HG03460 (cell line): Measurements from ENCODE around the gene FAM171A2.
A peak's percentile ranks its signal among the peaks of the same experiment; 100 is the strongest.

Experiments
- ATAC-seq: cut with Tn5 transposase; IDR thresholded peaks from one replicate; pipeline ENCODE4 v1.9.1; 2021; ENCODE audit not compliant: unreplicated experiment

The FAM171A2 gene

DNA sequence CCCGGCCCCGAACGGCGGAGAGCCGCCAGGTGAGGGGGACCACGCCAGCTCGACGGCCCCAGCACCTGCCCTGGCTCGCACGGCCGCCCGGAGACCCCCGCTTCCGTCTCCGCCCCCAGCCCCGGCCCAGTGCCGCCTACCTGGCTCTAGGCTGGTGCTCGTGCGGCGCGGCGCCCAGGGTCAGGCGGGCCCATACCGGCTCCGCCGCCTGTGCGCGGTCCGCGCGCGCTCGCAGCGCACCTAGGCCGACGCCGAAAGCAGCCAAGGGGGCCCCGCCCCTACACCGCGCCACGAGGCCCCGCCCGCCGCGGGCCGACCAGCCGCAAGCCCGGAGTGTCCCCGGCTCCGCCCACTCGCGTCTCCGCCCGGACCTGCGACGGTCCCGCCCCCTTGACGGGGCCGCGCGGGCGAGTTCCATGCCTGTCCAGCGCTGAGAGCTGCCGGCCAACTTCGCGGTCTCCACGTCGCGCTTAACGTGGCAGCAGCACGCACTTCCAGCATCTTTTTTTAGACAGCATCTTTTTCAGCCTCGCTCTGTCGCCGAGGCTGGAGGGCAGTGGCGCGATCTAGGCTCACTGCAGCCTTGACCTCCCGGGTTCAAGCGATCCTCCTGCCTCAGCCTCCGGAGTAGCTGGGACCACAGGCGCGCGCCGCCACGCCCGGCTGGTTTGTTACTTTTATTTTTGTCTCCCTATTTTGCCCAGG lies 38.9 kb downstream of the FAM171A2 start, which contains the start of gene SLC25A39:
Gene SLC25A39 (minus strand): TSS at position 253 of the 705 bp plus-strand sequence. CDS start 1,261 bp downstream, outside the sequence.
- peak; percentile 48 for ATAC-seq

- ATAC-seq = no peak
Measured at GRCh38 chr17:44324092-44324570, 39.5 kb downstream of the FAM171A2 start.

GRCh38 chr17:44323359-44324091 lies 40.1 kb downstream of the FAM171A2 start:
- no peak for ATAC-seq

- ATAC-seq = no peak
Measured at GRCh38 chr17:44322236-44322895, 41.3 kb downstream of the FAM171A2 start.

GRCh38 chr17:44321246-44322120 lies 42.2 kb downstream of the FAM171A2 start:
- ATAC-seq = no peak

- ATAC-seq = no peak
Measured at GRCh38 chr17:44320066-44320465, 43.6 kb downstream of the FAM171A2 start.

- ATAC-seq = no peak
Measured at GRCh38 chr17:44318077-44318892, 45.4 kb downstream of the FAM171A2 start.

DNA sequence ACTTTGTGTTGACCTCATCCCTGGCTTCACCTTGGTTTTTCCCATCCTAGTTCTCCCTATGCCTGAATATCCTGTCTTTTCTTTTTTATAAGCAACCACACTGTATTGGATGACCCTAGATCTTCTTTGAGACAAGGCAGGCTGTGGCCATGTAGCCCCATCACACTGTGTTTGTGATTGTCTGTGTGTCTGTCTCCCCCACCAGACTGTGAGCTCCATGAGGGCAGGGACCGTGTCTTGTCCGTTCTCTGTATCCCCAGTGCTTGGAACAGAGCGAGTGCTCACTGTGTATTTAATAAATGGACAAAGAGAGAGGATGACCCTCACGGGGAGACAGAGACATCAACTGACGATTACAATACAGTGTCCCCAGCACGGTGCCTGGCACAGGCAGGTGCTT lies 46.1 kb downstream of the FAM171A2 start:
- no peak for ATAC-seq

DNA sequence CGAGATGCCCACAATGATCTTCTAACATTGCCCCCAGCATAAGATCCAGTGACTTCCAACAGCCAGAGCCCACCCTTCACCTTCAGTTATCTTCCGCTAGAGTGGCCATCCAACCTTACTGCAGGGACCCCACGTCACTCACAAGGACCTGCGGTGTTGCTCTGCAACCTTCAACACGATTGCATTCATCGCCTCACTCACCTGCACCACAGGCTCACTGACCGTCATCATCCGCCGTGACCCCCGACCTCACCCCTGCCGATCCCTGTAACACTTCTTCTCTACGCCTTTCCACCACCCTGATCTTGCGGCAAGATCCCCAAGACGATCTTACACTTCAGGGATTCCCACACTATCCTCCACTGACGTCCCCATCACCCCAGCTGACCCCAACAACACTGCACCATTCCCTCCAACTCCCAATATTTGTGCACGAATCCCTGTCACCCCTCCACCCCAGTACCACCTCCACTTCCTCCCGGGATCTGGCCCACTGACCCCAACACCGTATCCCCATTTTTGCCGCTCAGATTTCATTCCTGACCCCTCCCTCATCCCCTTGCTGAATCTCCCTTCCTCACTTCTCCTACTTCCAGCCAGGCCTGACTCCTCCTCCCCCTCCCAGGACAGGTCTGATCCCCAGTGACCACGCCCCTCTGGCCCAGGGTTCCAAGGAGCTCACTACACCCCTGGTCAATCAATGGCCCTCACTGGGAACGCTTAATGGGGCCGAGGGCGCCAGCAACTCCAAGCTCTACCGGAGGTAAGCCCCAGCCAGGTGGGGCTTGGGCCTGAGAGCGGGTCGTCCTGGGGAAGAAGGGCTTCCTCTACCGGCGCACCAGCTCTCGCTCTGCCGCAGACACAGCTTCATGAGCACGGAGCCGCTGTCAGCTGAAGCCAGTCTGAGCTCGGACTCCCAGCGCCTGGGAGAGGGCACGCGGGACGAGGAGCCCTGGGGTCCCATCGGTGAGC lies 47.6 kb downstream of the FAM171A2 start:
- ATAC-seq = no peak

GRCh38 chr17:44314869-44315661 lies 48.6 kb downstream of the FAM171A2 start:
- ATAC-seq = no peak

DNA sequence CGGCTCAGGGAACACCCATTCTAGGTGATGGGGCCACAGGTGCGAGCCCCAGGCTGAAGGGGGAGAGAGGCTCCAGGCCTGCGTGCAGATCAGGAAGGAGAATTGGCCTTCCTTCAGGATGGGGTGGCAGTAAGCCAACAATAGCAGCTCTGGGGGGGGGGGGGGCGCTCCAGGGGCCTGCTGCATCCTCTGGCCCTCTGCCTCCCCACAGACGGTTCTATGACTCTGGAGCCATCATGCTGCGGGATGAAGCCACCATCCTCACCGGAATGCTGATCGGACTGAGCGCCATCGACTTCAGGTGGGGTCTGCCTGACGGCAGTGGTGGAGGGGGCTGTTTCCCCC lies 49.2 kb downstream of the FAM171A2 start:
- no peak for ATAC-seq

- no peak for ATAC-seq
Measured at GRCh38 chr17:44314031-44314430, 49.6 kb downstream of the FAM171A2 start.

DNA sequence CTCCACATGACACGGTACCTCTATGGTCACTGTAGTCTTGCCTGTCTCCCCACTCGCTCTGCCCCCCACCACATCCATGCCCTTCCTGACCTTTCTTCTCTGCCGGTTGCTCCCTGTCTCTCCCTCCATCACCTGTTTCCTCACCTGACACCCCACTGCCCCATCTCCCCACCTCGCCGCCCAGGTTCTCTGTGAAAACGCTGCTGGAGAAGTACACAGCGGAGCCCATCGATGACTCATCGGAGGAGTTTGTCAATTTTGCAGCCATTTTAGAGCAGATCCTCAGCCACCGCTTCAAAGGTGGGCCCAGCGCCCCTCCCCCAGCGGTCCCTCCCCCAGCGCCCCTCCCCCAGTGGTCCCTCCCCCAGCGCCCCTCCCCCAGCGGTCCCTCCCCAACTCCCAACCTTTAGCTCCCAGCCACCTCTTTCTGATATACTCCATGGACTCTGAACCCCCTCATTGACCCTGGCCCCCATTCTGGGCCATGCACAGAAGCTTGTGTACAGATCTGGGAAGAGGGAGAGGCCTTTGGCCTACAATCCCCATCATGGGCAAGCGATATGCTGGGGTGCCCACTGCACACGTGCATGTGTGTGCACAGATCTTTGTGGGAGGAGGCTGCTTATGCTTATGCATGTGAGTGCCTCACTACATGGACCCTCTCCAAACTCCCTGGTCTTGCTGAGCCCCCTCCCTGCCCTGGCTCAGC lies 51.1 kb downstream of the FAM171A2 start:
- ATAC-seq = no peak

DNA sequence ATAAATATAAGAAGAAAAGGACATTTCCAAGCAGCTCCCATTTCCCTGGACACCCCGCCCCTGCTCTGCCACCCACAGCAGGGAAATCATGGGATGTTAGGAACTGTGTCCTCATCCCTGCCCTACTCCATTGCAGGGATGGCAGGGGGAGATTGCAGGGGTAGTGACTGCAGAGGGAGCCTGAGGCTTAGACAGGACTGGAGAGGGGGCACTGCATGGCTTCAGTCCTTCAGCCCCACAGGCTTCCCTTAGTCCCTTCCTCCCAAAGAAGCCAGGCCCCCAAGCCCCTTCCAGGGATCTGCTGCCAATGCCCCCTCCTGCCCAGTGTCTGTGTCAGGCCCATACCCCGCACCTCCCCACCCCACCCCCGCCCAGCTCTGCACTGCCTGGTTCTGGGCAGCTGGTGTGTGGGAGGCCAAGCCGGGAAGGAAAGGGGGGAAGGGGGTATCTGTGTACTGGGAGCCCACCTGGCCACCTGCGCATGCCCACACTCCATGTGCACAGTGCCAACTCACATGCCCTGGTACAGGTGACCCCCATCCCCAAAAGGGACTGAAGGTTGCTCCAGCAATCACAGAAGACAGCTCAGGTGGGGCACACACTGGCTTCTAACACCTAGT lies 52.0 kb downstream of the FAM171A2 start:
- no peak for ATAC-seq

- ATAC-seq = no peak
Measured at GRCh38 chr17:44310609-44311376, 52.9 kb downstream of the FAM171A2 start.

GRCh38 chr17:44310188-44310587 lies 53.5 kb downstream of the FAM171A2 start:
- no peak for ATAC-seq
